Epithelial cell of proximal tubule (primary cell): ENCODE data around the gene KAT6B. TPM values are rescaled to one million over a fixed set of nuclear protein-coding genes. Genes with fewer than 3 reads are reported as not detected.

Experiments
- DNase-seq: peaks from one replicate; pipeline ENCODE4 v3.0.0-alpha.2; 2011; ENCODE audit warnings: low read depth
- H3K4me3 ChIP-seq: 2 replicates; pipeline ENCODE4 v1.5.1; 2011; ENCODE audit warnings: low read depth, mild to moderate bottlenecking, low read length
- total RNA-seq: library from RNA; depleted of rRNA; stranded (reverse); fragments of >200 nt; gene quantifications from 2 replicates; pipeline ENCODE4 v1.2.3, GENCODE V29; 2015
- TF ChIP-seq, protein P1 (sequence below): conservative IDR thresholded peaks from 2 replicates; pipeline ENCODE4 v1.5.1; 2012; ENCODE audit warnings: low read depth, mild to moderate bottlenecking, low read length

Gene KAT6B
- total RNA-seq, 1 donor from 2014 or later: 10.1 TPM

DNA sequence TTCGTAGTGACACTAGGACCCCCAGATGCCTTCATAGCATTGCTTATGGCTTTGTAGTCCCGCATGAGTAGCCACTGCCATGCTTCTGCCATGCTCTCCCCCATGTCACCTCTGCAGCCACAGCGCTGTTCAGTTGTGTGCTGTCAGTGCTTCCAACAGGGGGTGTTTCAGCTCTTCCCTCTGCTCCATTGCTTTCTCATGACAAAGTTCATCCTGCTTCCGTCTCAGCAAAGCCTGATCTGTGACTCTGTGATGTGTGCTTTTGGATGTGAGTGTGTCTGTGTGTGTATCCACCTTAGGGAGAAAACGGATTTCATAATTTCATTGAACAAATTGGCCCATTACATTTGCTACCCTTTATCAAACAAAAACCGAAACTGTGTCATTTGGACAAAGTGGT lies 150.2 kb downstream of the KAT6B start:
- no peak for DNase-seq
- H3K4me3 ChIP-seq: no peak overlapping the region
- TF ChIP-seq, protein P1, sequence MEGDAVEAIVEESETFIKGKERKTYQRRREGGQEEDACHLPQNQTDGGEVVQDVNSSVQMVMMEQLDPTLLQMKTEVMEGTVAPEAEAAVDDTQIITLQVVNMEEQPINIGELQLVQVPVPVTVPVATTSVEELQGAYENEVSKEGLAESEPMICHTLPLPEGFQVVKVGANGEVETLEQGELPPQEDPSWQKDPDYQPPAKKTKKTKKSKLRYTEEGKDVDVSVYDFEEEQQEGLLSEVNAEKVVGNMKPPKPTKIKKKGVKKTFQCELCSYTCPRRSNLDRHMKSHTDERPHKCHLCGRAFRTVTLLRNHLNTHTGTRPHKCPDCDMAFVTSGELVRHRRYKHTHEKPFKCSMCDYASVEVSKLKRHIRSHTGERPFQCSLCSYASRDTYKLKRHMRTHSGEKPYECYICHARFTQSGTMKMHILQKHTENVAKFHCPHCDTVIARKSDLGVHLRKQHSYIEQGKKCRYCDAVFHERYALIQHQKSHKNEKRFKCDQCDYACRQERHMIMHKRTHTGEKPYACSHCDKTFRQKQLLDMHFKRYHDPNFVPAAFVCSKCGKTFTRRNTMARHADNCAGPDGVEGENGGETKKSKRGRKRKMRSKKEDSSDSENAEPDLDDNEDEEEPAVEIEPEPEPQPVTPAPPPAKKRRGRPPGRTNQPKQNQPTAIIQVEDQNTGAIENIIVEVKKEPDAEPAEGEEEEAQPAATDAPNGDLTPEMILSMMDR: no peak

DNA sequence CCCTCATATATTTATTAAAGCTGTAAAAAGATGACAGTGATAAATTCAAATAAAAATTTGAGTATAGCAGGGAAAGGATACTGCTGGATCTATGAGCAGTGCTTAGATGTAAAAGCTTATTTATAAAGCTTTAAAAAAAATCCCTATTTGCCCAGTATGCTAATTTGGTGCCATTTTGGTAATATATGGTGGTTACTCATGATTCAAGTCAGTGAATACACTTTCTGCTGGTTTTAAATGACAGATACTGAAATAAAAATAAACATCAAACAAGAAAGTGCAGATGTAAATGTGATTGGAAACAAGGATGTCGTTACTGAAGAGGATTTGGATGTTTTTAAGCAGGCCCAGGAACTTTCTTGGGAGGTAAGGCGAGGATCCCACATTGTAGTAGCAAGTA lies 150.7 kb downstream of the KAT6B start:
- TF ChIP-seq, protein P1: no peak
- H3K4me3 ChIP-seq: no peak overlapping the region
- DNase-seq: no peak

DNA sequence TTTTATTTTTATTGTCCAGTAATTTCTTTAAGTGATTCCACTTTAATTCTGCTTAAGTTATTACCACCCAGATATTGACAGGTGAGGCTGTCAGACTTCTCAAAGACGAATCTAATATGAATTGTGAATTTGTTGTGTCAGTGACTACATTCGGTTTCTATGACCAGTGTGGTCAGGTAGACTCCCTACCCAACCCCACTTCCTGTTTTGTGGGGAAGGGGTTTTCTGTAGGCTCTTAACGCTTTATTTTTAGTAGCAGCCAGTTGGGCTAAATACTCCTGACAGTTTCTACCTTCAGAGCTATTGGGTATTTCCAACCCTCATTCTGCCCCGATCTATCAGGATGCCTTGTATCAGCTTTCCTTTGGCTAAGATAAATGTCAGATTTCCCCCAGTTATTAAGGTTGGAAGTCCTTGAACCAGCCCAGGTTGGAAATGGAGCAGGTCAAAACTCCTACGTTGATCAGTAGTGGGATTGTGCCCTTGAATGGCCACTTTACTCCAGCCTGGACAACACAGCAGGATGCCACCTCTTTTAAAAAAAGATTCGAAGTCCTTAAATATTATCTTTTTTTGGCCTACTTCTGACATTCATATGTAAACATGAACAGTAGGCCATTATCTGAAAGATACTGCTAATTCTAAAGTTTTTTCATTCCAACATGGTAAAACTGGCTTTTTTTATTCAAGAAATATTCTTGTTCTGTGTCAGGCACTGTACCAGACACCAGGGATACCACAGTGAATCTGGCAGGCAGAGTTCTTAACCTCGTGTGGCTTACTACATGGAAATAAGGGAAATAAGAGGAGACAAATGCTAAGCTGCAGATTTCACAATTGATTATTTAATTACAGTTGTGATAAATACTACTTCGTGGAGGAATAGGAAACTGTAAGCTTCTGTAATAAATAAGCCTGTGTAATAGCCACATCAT lies 151.8 kb downstream of the KAT6B start:
- TF ChIP-seq, protein P1: no peak
- no peak for DNase-seq

DNA sequence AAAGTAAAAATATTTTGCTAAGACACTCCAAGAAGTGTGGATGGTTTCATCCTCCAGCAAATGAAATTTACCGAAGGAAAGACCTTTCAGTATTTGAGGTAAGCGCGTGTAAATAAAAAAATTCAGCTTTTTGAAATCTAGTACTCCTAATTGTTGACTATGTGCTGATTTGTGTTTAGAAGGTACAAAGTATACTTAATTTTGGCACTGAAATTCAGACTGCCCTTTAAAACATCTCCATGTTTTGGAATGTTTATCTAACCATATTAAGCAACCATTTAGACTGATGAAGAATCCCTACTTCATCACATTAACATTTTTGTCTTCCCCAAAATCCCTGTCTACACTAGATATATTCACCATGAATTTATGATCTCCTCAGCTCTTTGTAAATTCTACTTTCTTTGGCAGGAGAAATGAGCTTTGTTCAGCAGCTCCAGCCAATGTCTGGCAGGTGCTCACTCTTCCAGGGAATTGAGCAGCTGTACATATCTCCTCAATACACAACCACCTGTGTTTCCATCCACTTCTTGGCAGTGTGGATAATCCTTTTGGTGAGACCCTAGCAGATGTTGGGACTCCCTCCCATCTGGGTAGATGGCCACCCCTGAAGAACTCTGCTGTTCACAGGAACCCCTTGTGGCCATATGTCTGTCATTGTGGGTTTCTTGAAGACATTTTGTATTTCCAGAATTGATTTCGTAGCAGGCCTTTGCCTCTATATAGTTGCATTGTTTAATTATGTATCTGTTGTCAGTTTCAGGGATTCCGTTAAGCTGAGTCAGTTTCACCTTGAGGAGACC lies 155.6 kb downstream of the KAT6B start:
- TF ChIP-seq, protein P1: no peak
- DNase-seq: no peak
- no peak overlapping the region for H3K4me3 ChIP-seq

More for the DNA sequence above, 151.8 kb downstream of the KAT6B start:
- no peak overlapping the region for H3K4me3 ChIP-seq

DNA sequence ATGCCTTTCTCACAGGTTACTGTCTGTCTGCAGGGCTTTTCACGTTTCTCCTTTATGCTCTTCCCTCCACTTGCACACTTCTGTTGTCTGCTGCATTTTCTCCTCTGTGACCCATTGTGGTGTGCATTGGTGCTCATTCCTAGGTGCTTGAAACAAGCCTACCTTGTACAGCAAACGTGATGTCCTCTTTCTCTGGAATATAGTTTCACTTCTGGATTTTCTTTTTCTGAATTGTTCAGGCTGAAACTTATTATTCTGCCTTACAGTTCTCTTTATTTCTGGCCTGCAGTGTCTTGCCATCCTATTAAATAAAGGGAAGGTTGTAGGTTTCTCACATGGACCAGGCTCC lies 156.2 kb downstream of the KAT6B start:
- TF ChIP-seq, protein P1: no peak
- DNase-seq: no peak
- H3K4me3 ChIP-seq: no peak overlapping the region

DNA sequence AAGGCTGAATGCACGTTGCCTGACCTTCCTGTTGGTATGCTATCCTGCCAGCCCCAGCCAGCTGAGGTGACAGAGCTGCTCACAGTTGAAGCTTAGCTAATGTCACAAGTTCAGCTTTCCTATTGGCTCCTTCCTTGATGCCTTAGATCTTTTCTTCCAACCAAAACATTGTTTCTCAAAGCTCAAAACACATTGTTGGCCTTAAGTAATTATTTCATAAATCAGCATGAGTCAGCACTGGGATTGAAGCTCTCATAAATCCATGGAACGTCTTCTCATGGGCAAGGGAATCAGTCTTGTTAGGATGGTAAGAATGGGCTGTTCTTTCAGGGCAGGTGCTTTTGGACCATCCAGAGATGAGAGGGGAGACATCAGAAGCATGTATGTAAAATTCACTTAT lies 157.0 kb downstream of the KAT6B start:
- TF ChIP-seq, protein P1: no peak
- no peak for DNase-seq
- H3K4me3 ChIP-seq: no peak overlapping the region
